ENCODE measurements around the gene ANO6. TPM values are rescaled to one million over a fixed set of nuclear protein-coding genes. Genes with fewer than 3 reads are reported as not detected.
"Not testable (repeated sequence)": the region's sequence is repeated elsewhere in the genome, so short reads cannot be mapped to it uniquely, and the experiment has no call there.

ANO6 gene
- total RNA-seq, 2 experiments from 2014 or later: 23.1 to 24.4 TPM

- DNase-seq (no peak), ATAC-seq (ENCODE audit: low read depth) (no peak)
- POLR2A ChIA-PET: no interaction called here
- Mint-ChIP-seq H3K36me3 (peaks cover 12% of the 10 kb centered on the region), H3K4me1 (peaks cover 14% of the 10 kb centered on the region), H3K27me3 (no peaks in the 10 kb centered on the region), H3K27ac (no peak overlapping the region), H3K9me3 (no peaks in the 10 kb centered on the region), H3K4me3 (no peak overlapping the region)
Measured at GRCh38 chr12:45260854-45261253, 45.0 kb downstream of the ANO6 start.

- H3K9me3 Mint-ChIP-seq; POLR2A ChIA-PET; H3K36me3 Mint-ChIP-seq; ATAC-seq (ENCODE audit: low read depth); H3K4me3 Mint-ChIP-seq; DNase-seq; H3K27ac Mint-ChIP-seq; H3K27me3 Mint-ChIP-seq: not testable (repeated sequence)
- H3K4me1 Mint-ChIP-seq: peaks cover 11% of the 10 kb centered on the region
Measured at GRCh38 chr12:45262185-45262584, 46.3 kb downstream of the ANO6 start.

- DNase-seq (no peak), ATAC-seq (ENCODE audit: low read depth) (no peak)
- POLR2A ChIA-PET: no interaction called here
- H3K27me3 Mint-ChIP-seq: no peaks in the 10 kb centered on the region
- peaks cover 7% of the 10 kb centered on the region for H3K4me1 Mint-ChIP-seq
- H3K9me3 Mint-ChIP-seq: no peaks in the 10 kb centered on the region
- peaks cover 10% of the 10 kb centered on the region for H3K36me3 Mint-ChIP-seq
- no peak overlapping the region for H3K4me3 Mint-ChIP-seq
- H3K27ac Mint-ChIP-seq: no peak overlapping the region
Measured at GRCh38 chr12:45263587-45263986, 47.7 kb downstream of the ANO6 start.

GRCh38 chr12:45268672-45269411, 52.9 kb downstream of the ANO6 start:
- Mint-ChIP-seq H3K4me1 (peaks cover 2% of the 10 kb centered on the region), H3K9me3 (no peaks in the 10 kb centered on the region), H3K4me3 (no peak overlapping the region), H3K27me3 (no peaks in the 10 kb centered on the region), H3K27ac (no peak overlapping the region), H3K36me3 (peaks cover 9% of the 10 kb centered on the region)
- DNase-seq: no peak
- POLR2A ChIA-PET: interaction anchor here (0.5 to 0.8 kb wide), 2 partner anchors 16 to 757 kb away, joined by 3 to 4 read pairs; no protein-coding TSS in a partner anchor
- ATAC-seq (ENCODE audit: low read depth): no peak

DNA sequence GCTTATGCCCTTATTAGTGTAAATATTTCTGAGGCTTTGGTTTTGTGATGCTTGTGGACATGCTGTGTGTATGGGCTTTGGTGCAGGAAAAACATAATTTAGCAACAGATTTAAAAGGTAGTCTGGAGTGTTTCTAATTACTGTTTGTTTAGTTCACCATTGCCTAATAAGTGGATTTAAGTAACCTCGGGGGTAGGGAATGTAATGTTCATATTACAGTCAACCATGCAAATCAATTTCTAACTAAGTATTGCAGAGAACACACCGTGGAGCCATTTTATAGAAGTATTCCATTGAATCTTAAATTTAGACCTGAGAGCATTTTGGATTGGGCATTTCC, 53.5 kb downstream of the ANO6 start:
- Mint-ChIP-seq H3K36me3 (peaks cover 8% of the 10 kb centered on the region), H3K4me3 (no peak overlapping the region), H3K4me1 (peaks cover 2% of the 10 kb centered on the region), H3K27ac (no peak overlapping the region), H3K9me3 (no peaks in the 10 kb centered on the region), H3K27me3 (no peaks in the 10 kb centered on the region)
- POLR2A ChIA-PET: no interaction called here
- no peak for DNase-seq
- ATAC-seq (ENCODE audit: low read depth): no peak

- Mint-ChIP-seq H3K4me1 (peaks cover 2% of the 10 kb centered on the region), H3K27ac (no peak overlapping the region), H3K27me3 (no peaks in the 10 kb centered on the region), H3K4me3 (no peak overlapping the region), H3K36me3 (peaks cover 8% of the 10 kb centered on the region), H3K9me3 (no peaks in the 10 kb centered on the region)
- DNase-seq (no peak), ATAC-seq (ENCODE audit: low read depth) (no peak)
- POLR2A ChIA-PET: no interaction called here
Measured at GRCh38 chr12:45270951-45271350, 55.1 kb downstream of the ANO6 start.

GRCh38 chr12:45273717-45274271, 57.9 kb downstream of the ANO6 start:
- Mint-ChIP-seq H3K9me3 (no peaks in the 10 kb centered on the region), H3K4me1 (peaks cover 2% of the 10 kb centered on the region), H3K27me3 (no peaks in the 10 kb centered on the region), H3K36me3 (peaks cover 13% of the 10 kb centered on the region), H3K4me3 (no peak overlapping the region), H3K27ac (no peak overlapping the region)
- ATAC-seq (ENCODE audit: low read depth) (no peak), DNase-seq (no peak)
- POLR2A ChIA-PET: no interaction called here

DNA sequence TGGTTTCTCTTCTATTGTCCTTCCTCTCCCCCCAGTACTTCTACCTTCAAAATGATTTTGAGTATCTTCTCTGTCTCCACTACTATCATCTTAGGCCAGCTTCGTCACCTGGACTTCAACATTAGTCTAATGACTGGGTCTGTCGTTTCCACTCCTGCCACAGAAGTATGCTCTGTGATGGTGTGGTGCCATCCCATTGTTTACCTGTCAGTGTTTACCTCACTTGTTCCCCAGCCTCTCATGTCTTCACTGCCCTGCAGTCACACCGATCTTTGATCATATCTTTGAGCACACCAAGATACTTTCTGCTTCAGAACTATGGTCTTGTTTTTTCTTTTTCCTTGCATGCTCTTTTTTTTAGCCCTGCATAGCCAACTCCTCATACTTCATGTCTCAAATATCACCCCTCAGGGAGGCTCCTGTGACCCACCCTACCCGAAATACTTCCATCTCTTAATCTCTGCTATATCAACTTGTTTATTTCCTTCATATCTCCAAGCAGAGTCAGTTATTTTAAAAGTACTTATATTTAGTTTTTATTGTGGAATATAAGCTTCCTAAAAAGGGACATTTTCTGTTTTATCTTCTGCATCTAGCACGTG, 60.4 kb downstream of the ANO6 start:
- ATAC-seq (ENCODE audit: low read depth) (no peak), DNase-seq (no peak)
- Mint-ChIP-seq H3K4me3 (no peak overlapping the region), H3K9me3 (no peaks in the 10 kb centered on the region), H3K4me1 (no peaks in the 10 kb centered on the region), H3K27me3 (no peaks in the 10 kb centered on the region), H3K36me3 (peaks cover 18% of the 10 kb centered on the region), H3K27ac (no peak overlapping the region)
- POLR2A ChIA-PET: interaction anchor here (0.6 kb wide), 1 partner anchor 57 kb away, joined by 5 read pairs; no protein-coding TSS in a partner anchor

GRCh38 chr12:45278447-45278846, 62.6 kb downstream of the ANO6 start:
- Mint-ChIP-seq H3K27me3 (no peaks in the 10 kb centered on the region), H3K36me3 (peaks cover 21% of the 10 kb centered on the region), H3K27ac (no peak overlapping the region), H3K4me3 (no peak overlapping the region), H3K4me1 (no peaks in the 10 kb centered on the region), H3K9me3 (peaks cover 3% of the 10 kb centered on the region)
- POLR2A ChIA-PET: no interaction called here
- no peak for ATAC-seq (ENCODE audit: low read depth)
- no peak for DNase-seq

DNA sequence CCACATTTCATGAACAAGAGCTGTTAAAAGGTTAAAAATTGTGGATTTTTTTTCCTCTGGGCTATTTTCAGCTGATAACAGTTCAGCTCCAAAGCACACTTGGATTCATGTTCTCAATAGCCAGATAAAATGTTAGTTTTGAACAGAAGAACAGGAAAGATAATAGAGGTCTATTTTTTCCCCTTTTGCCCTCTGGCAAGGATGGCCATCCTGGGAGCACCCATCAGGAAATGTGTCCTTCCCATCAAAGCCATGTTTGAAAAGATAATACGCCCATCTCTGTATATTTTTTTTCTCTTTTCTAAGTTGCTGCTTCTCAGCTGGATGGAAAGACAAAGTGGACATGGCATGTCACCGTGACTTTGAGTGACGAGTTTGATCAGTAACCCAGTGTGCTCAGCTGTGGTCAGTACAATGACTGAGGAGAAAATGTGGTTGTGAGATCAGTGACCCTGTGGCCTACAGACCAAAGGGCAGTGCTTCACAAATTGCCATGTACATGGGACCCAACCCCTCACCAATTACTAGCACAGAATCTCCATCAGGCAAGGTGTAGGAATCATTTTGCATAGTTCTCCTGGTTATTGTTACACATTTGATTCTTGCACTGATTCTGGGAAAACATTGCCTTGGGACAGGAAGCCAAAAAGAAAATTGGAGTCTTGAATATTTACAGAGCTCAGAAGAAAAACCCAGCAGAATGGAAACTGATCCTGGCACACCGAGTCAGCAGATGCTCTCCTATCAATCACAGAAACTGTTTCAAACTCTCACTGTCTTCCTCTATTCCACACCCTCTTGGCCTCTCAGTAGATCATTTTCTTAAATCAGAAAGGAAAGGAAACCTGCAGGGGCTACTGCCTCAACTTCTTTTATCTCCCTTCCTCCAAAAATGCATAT, 64.3 kb downstream of the ANO6 start:
- Mint-ChIP-seq H3K4me3 (no peak overlapping the region), H3K36me3 (peaks cover 21% of the 10 kb centered on the region), H3K27ac (no peak overlapping the region), H3K27me3 (no peaks in the 10 kb centered on the region), H3K9me3 (peaks cover 3% of the 10 kb centered on the region), H3K4me1 (no peaks in the 10 kb centered on the region)
- ATAC-seq (ENCODE audit: low read depth) (no peak), DNase-seq (no peak)
- POLR2A ChIA-PET: no interaction called here

DNA sequence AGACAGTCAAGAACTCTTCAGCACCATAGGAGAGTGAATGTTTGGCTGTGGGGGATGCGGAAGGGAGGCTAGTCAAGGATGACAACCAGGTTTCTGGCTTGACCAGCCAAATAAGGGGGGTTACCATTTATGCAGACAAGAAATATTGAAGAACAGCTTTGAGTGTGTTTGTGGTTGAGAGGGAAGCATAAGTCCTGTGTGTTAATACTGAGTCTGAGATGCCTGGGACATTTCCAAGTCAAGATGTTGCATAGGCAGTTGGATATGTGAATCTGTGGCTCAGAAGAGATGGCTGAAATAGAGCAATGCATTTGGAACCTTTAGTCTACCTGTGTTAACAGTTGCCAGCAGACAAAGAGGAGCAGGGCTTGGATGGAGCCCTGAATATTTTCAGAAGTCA, 66.1 kb downstream of the ANO6 start:
- Mint-ChIP-seq H3K4me3 (no peak overlapping the region), H3K9me3 (peaks cover 3% of the 10 kb centered on the region), H3K27ac (no peak overlapping the region), H3K36me3 (peaks cover 21% of the 10 kb centered on the region), H3K27me3 (no peaks in the 10 kb centered on the region), H3K4me1 (no peaks in the 10 kb centered on the region)
- POLR2A ChIA-PET: no interaction called here
- DNase-seq: no peak
- no peak for ATAC-seq (ENCODE audit: low read depth)

DNA sequence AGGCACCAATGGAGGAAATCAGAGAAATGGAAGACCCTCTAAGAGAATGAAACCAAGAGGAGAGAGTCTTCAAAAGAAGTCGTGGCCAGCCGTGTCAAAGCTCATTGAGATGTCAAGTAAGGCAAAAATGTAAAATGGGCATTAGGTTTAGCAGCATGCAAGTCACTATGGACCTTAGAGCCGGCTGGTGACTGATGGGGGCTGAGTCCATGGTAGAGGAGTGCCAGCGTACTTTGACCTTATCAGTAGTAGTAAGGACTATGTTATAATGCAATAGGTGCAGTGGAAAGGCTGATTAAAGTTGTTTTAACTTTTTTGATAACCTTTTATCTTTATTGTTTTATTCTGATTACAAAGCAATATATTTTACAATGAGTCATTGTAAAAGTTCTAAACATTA, 66.5 kb downstream of the ANO6 start:
- no peak for DNase-seq
- POLR2A ChIA-PET: no interaction called here
- H3K4me1 Mint-ChIP-seq: no peaks in the 10 kb centered on the region
- H3K27ac Mint-ChIP-seq: no peak overlapping the region
- peaks cover 21% of the 10 kb centered on the region for H3K36me3 Mint-ChIP-seq
- no peak for ATAC-seq (ENCODE audit: low read depth)
- no peaks in the 10 kb centered on the region for H3K27me3 Mint-ChIP-seq
- no peak overlapping the region for H3K4me3 Mint-ChIP-seq
- peaks cover 3% of the 10 kb centered on the region for H3K9me3 Mint-ChIP-seq

- H3K4me3 Mint-ChIP-seq: no peak overlapping the region
- H3K4me1 Mint-ChIP-seq: no peaks in the 10 kb centered on the region
- no peak overlapping the region for H3K27ac Mint-ChIP-seq
- H3K27me3 Mint-ChIP-seq: no peaks in the 10 kb centered on the region
- POLR2A ChIA-PET: no interaction called here
- peaks cover 16% of the 10 kb centered on the region for H3K36me3 Mint-ChIP-seq
- DNase-seq (no peak), ATAC-seq (ENCODE audit: low read depth) (no peak)
- peaks cover 3% of the 10 kb centered on the region for H3K9me3 Mint-ChIP-seq
Measured at GRCh38 chr12:45284096-45284901, 68.4 kb downstream of the ANO6 start.
